Suprapubic skin (tissue), 3 donors: Measurements from ENCODE around the gene C22orf39.

ENCODE experiments used
- CTCF ChIP-seq, 2 donors: fragments of 200-600 bp in 1 of 2; fragments of 450-650 bp in 1 of 2; sonication (generic) in 1 of 2; IDR thresholded peaks; one replicate each; pipeline ENCODE4 v1.5.1; 2016 to 2019; ENCODE audit warnings: antibody characterized with exemption in 2 of 2, mild to moderate bottlenecking in 1 of 2, moderate library complexity in 1 of 2
- POLR2A ChIP-seq, 2 donors: fragments of 450-650 bp; IDR thresholded peaks; one replicate each; pipeline ENCODE4 v1.6.1; 2017; ENCODE audit warnings: antibody characterized with exemption in 2 of 2, mild to moderate bottlenecking in 2 of 2, moderate library complexity in 2 of 2

GRCh38 chr22:19470010-19470409 is 22.5 kb upstream of the C22orf39 start:
- TF ChIP-seq POLR2A (IDR thresholded peaks at IDR 0.05) (no peak), CTCF (IDR thresholded peaks at IDR 0.05) (no peak)
